Activated T-helper 1 cell treated with anti-CD3 and anti-CD28 coated beads, Interleukin-2, amount 50 U/mL, for 16 hours (primary cell): ENCODE results near the gene BTBD6.
"Not testable (repeated sequence)": the region's sequence is repeated elsewhere in the genome, so short reads cannot be mapped to it uniquely, and the experiment has no call there.

Source experiments
- DNase-seq, 2 donors: peaks; one replicate each; pipeline ENCODE4 v3.0.0-alpha.2; 2020; ENCODE audit warnings: low read depth in 1 of 2, low spot score in 1 of 2

The BTBD6 gene

GRCh38 chr14:105292826-105293711 is 44.7 kb downstream of the BTBD6 start:
- DNase-seq = no peak

DNA sequence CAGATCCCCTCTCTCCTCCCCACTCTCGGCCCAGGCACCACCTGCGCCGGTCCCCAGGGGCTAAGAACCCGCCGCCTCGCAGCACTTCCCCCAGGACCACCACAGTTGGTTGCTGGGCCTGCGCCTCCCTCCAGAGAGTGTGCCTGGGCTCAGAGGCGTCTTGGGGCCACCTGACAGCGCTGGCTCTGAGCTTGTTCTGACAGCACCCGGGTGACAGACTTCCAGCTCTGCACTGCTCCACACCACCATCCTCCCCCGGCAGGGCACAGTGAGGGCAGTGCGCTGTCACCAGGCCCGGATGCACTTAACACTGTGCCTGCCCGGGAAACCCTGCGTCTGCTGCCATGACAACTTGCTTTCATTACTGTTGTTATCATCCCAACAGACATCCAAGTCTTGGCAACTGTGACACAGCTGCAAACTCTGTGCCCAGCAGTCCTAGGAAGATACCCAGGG is 45.8 kb downstream of the BTBD6 start:
- peak in 1 of 2 donors; percentile 19 for DNase-seq

DNA sequence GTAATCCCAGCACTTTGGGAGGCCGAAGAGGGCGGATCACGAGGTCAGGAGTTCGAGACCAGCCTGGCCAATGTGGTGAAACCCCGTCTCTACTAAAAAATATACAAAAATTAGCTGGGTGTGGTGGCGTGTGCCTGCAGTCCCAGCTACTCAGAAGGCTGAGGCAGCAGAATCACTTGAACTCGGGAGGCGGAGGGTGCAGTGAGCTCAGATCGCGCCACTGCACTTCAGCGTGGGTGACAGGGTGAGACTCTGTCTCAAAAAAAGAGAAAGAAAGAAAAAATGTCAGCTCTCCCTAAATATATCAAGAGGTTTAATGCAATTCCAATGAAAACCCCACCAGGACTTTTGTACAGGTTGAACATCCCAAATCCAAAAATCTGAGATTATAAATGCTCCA is 49.0 kb downstream of the BTBD6 start:
- DNase-seq = not testable (repeated sequence)

DNA sequence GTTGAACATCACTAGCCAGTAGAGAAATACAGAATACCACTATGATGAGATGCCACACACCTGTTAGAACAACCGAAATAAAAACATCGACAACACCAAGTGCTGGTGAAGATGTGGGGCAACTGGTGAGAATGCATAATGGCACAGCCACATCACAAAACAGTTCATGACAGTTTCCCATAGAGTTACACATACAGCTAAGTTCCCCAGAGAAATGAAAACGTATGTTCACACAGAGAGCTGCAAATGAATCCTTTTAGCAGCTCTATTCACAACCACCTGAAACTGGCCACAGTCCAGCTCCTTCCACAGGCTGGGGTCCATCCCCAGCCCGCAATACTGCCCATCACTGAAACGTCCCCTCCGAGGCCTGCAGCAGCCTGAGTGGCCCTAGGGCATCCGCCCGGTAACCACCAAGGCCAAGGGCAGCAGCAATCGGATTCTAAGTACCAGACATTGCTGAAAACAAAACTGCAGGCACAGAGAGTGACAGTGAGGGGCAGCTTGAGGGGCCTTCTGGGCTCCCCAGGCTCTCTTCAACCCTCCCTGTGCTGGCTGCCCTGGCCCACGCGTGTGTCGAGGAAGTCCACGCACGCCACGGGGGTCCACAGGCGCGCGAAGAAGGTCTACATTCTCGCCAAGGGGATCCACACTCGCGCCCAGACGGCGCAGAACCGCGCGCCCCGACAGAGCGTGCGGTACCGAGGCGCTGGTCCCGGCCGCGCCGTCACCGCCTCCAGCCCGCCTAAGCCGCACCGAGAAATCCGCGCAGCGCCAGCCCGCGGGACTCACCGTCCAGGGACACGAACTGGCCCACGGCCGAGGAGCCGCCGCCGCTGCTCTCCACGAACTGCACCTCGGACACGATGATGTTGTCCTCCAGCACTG is 51.6 kb downstream of the BTBD6 start:
- no peak for DNase-seq
